Transverse colon (tissue), 4 donors: ENCODE measurements around the gene VTI1A. TPM values are rescaled to one million over a fixed set of nuclear protein-coding genes. Genes with fewer than 3 reads are reported as not detected.

Source experiments
- DNase-seq: peaks from one replicate; pipeline ENCODE4 v3.0.0-alpha.2; 2019
- H3K27ac ChIP-seq, 4 donors: fragments of 200-600 bp; sonication (generic); 2 replicates each; pipeline ENCODE4 v1.5.1; 2016 to 2018; ENCODE audit warnings: inconsistent platforms in 4 of 4
- H3K27me3 ChIP-seq: fragments of 200-600 bp; sonication (generic); 2 replicates; pipeline ENCODE4 v1.5.1; 2017; ENCODE audit warnings: inconsistent platforms
- H3K36me3 ChIP-seq, 4 donors: fragments of 200-600 bp; sonication (generic); 2 replicates each; pipeline ENCODE4 v1.5.1; 2017 to 2019; ENCODE audit warnings: inconsistent platforms in 4 of 4
- H3K4me1 ChIP-seq, 4 donors: fragments of 200-600 bp; sonication (generic); 2 replicates each; pipeline ENCODE4 v1.5.1; 2017 to 2020; ENCODE audit warnings: inconsistent platforms in 4 of 4
- H3K4me3 ChIP-seq, 4 donors: fragments of 200-600 bp; sonication (generic); 1 replicate in 1 of 4; 2 replicates in 3 of 4; pipeline versions ENCODE4 v1.5.1 to v1.6.1; 2017 to 2019; ENCODE audit warnings: inconsistent platforms in 4 of 4
- H3K9me3 ChIP-seq, 2 donors: fragments of 200-600 bp; sonication (generic); 2 replicates each; pipeline ENCODE4 v1.5.1; 2017 to 2019; ENCODE audit warnings: inconsistent platforms in 2 of 2
- EP300 ChIP-seq: sonication (generic); formaldehyde crosslinking; IDR thresholded peaks from one replicate; pipeline ENCODE4 v1.6.1; 2017; ENCODE audit warnings: antibody characterized with exemption, low read depth
- POLR2A ChIP-seq: fragments of 450-650 bp; IDR thresholded peaks from one replicate; pipeline ENCODE4 v1.6.1; 2016; ENCODE audit warnings: antibody characterized with exemption, mild to moderate bottlenecking, moderate library complexity
- POLR2AphosphoS5 ChIP-seq, 3 donors: sonication (generic); formaldehyde crosslinking; IDR thresholded peaks; one replicate each; pipeline ENCODE4 v1.6.1; 2016; ENCODE audit warnings: antibody characterized with exemption in 3 of 3
- WGBS, 2 donors: methylation state at CpG; one replicate each; pipeline ENCODE4 v1.1.5; 2018; ENCODE audit warnings: low coverage in 1 of 2; 5-methylcytosine and 5-hydroxymethylcytosine counted together
- in situ Hi-C, 4 donors: fragments of 200-750 bp; cut with MboI; loops; one replicate each; pipeline versions ENCODE4 v1.15.0 to v1.15.1; 2017; ENCODE audit warnings: low sequenced_read_pairs in 3 of 4, low pct_ligation_motif_present in 1 of 4, low pct_unique_long_range_greater_than_20kb in 1 of 4
- intact Hi-C: fragments of 100-400 bp; cut with DNase I; formaldehyde crosslinking; loops from one replicate; pipeline ENCODE4 v1.15.1; 2023; ENCODE audit warnings: low total_unique reads
- total RNA-seq, 4 donors: library from RNA; depleted of rRNA; stranded (reverse); fragments of >200 nt; gene quantifications; one replicate each; pipeline ENCODE4 v1.1.0, GENCODE V29; 2016
- TF ChIP-seq, protein P1 (sequence below), 5 experiments: fragments of 200-600 bp in 3 of 5; fragments of 450-650 bp in 2 of 5; sonication (generic) in 3 of 5; IDR thresholded peaks; 1 replicate in 2 of 5; 2 replicates in 3 of 5; pipeline ENCODE4 v1.5.1; 2016 to 2017; ENCODE audit warnings: antibody characterized with exemption in 5 of 5, inconsistent platforms in 3 of 5, mild to moderate bottlenecking in 2 of 5, moderate library complexity in 1 of 5

Gene VTI1A
- total RNA-seq, 4 donors from 2014 or later, result 65.8 to 211 (median 149) TPM

DNA sequence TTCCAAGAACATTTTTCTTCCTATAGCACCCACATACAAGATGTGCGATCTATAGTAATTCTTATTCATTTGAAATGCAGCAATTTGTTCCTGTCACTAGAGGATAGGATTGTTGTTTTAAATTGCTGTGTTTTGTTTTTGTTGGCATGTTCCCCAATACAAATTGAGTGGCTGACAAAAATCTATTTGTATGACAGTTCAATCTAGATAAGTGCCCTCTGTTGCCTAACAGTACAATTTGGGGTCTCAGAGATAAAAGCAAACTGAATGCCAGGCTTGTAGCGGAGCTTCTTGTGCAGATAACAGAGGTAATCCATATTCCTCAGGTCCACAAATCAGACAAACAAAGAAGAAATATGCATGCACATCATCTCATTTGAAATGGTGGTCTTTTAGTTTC lies 68.8 kb downstream of the VTI1A start:
- no peaks in the 10 kb centered on the region for H3K27me3 ChIP-seq
- TF ChIP-seq, protein P1, sequence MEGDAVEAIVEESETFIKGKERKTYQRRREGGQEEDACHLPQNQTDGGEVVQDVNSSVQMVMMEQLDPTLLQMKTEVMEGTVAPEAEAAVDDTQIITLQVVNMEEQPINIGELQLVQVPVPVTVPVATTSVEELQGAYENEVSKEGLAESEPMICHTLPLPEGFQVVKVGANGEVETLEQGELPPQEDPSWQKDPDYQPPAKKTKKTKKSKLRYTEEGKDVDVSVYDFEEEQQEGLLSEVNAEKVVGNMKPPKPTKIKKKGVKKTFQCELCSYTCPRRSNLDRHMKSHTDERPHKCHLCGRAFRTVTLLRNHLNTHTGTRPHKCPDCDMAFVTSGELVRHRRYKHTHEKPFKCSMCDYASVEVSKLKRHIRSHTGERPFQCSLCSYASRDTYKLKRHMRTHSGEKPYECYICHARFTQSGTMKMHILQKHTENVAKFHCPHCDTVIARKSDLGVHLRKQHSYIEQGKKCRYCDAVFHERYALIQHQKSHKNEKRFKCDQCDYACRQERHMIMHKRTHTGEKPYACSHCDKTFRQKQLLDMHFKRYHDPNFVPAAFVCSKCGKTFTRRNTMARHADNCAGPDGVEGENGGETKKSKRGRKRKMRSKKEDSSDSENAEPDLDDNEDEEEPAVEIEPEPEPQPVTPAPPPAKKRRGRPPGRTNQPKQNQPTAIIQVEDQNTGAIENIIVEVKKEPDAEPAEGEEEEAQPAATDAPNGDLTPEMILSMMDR (IDR thresholded peaks at IDR 0.05), result no peak
- TF ChIP-seq POLR2A, result no peak
- no peak for TF ChIP-seq EP300
- no peak for TF ChIP-seq POLR2AphosphoS5 (IDR thresholded peaks at IDR 0.05)
- in situ Hi-C loops (no loop called here), intact Hi-C loops (no loop called here)
- no peak for DNase-seq
- no peak overlapping the region for H3K27ac ChIP-seq
- H3K36me3 ChIP-seq, result no peaks in the 10 kb centered on the region
- H3K9me3 ChIP-seq, result no peaks in the 10 kb centered on the region
- no peak overlapping the region for H3K4me3 ChIP-seq
- 93 to 96% methylated on average over 2 of the region's 2 CpGs for WGBS, 2 donors
- peaks cover 0 to 18% (median 2%) of the 10 kb centered on the region in 4 donors for H3K4me1 ChIP-seq

DNA sequence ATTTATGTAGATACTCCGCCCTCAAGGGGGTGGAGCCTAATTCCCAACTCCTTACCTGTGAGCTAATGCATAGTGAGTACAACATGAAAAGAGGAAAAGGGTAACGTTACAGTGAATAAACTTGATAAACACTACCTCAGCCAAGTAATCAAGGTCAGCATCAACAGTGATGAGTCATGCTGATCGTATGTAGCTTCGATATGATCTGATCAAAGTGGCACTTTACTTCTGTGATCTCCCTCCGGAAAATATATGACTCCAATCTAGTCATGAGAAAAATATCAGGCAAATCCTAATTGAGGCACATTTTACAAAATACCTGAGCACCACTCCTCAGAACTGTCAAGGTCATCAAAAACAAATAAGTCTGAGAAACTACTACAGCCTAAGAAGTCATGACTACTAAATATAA lies 70.4 kb downstream of the VTI1A start:
- Histone ChIP-seq H3K9me3 (no peaks in the 10 kb centered on the region), H3K36me3 (no peaks in the 10 kb centered on the region), H3K4me3 (no peak overlapping the region), H3K27me3 (no peaks in the 10 kb centered on the region), H3K4me1 (peaks cover 0 to 18% (median 2%) of the 10 kb centered on the region in 4 donors), H3K27ac (no peak overlapping the region)
- no peak for DNase-seq
- in situ Hi-C loops, result no loop called here
- intact Hi-C loops, result no loop called here
- no peak for TF ChIP-seq EP300
- TF ChIP-seq POLR2AphosphoS5 (IDR thresholded peaks at IDR 0.05), result no peak
- WGBS, 2 donors, result 59 to 81% methylated on average over 3 to 5 of the region's 5 CpGs

DNA sequence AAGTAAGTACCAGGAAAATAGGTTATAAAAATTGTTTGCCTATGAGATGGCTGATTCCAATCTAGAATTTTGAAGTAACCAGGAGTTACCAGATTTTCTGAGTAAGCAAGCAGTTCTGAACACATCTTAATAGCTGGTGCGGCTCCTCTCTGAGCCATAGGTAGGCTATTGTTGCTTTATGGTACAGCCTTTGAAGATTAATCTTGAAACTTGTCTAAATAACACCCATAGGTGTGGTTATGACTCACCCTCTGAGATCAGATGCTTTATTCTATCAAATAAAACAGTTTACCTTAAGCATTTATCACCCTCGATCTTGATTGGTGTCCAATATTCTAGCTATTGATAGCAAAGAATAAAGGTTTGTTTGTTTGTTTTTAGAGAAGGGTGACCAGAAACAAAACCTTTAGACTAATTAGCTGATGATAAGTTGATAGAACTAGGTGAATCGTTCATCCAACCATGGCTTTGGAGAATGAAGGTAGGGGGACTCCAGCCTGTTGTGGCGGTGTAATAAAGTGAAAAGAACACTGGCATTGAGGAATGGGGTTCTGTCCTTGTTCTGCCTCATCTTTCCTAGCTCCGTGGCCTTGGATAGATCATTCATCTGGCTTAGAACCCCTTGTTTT lies 72.2 kb downstream of the VTI1A start:
- Histone ChIP-seq H3K4me1 (peaks cover 0 to 18% (median 2%) of the 10 kb centered on the region in 4 donors), H3K36me3 (no peaks in the 10 kb centered on the region), H3K27me3 (no peaks in the 10 kb centered on the region), H3K9me3 (no peaks in the 10 kb centered on the region), H3K4me3 (no peak overlapping the region), H3K27ac (peak overlapping the region in 2 of 4 donors; percentile 9 to 14)
- peak; percentile 36 for DNase-seq
- WGBS, 2 donors, result 57 to 58% methylated on average over 3 to 5 of the region's 5 CpGs
- intact Hi-C loops, result no loop called here
- in situ Hi-C loops, result no loop called here
- TF ChIP-seq, protein P1 (IDR thresholded peaks at IDR 0.05), result no peak
- no peak for TF ChIP-seq EP300
- TF ChIP-seq POLR2AphosphoS5 (IDR thresholded peaks at IDR 0.05), result peak in 2 of 3 donors; percentile 20 to 31
- TF ChIP-seq POLR2A, result no peak

DNA sequence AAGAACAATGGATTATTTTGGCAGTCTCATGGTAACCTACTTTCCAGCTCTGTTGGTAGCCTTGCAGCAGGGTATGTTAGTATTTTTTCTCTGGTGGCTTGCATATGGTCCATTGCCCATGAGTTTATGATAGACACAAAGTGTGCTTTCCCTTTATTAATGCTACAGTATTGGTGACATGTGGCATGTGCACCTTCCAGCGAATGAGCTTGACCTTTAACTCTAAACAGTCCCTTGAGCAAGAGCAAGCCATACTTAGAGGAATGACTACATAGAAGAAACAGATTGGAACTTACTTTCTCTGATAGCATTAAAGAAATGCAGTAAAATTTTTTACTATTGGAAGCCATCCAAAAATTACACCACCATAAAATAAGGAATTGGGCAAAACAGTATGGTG lies 73.9 kb downstream of the VTI1A start:
- H3K27me3 ChIP-seq, result no peaks in the 10 kb centered on the region
- in situ Hi-C loops (no loop called here), intact Hi-C loops (no loop called here)
- H3K27ac ChIP-seq, result no peak overlapping the region
- TF ChIP-seq POLR2AphosphoS5 (IDR thresholded peaks at IDR 0.05) (no peak), EP300 (no peak), POLR2A (no peak)
- TF ChIP-seq, protein P1 (IDR thresholded peaks at IDR 0.05), result no peak
- 53 to 67% methylated on average over 1 of the region's 1 CpG for WGBS, 2 donors
- peaks cover 0 to 18% (median 2%) of the 10 kb centered on the region in 4 donors for H3K4me1 ChIP-seq
- no peaks in the 10 kb centered on the region for H3K36me3 ChIP-seq
- no peak overlapping the region for H3K4me3 ChIP-seq
- no peaks in the 10 kb centered on the region for H3K9me3 ChIP-seq
- DNase-seq, result no peak

DNA sequence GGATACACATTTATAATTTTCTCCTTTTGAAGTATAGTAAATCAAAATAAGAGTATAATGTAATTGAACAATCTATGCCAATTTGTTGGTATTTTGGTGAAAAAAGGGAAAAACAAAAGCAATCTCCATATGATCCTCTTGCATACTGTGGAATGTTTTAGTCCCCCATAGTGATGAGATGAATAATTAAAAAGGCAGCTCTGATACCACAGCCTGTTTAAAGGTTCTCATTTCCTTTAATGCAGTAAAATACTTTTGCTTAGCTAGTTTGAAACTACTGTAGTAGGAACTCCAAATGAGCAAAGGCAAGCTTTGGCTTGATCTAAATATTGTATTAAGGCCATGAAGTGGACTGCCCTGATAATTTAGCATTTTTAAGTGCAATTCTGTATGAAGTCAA lies 77.6 kb downstream of the VTI1A start:
- no peaks in the 10 kb centered on the region for H3K27me3 ChIP-seq
- in situ Hi-C loops, result no loop called here
- no peak overlapping the region for H3K27ac ChIP-seq
- no peaks in the 10 kb centered on the region for H3K36me3 ChIP-seq
- H3K4me3 ChIP-seq, result no peak overlapping the region
- peaks cover 0 to 10% (median 2%) of the 10 kb centered on the region in 4 donors for H3K4me1 ChIP-seq
- DNase-seq, result no peak
- H3K9me3 ChIP-seq, result no peaks in the 10 kb centered on the region
- no peak for TF ChIP-seq EP300
- TF ChIP-seq, protein P1 (IDR thresholded peaks at IDR 0.05), result no peak
- TF ChIP-seq POLR2AphosphoS5 (IDR thresholded peaks at IDR 0.05), result no peak
- TF ChIP-seq POLR2A, result no peak
- intact Hi-C loops, result no loop called here
